HFFc6 (cell line): ENCODE results near the gene PTPRA. TPM values are rescaled to one million over a fixed set of nuclear protein-coding genes. Genes with fewer than 3 reads are reported as not detected.
"Not testable (repeated sequence)": the region's sequence is repeated elsewhere in the genome, so short reads cannot be mapped to it uniquely, and the experiment has no call there.

Source experiments
- DNase-seq: peaks from one replicate; pipeline ENCODE4 v3.0.0-alpha.2; 2018
- H3K27ac Mint-ChIP-seq: 2 replicates; pipeline ENCODE4 v1.8.0; 2020; ENCODE audit warnings: mild to moderate bottlenecking, mixed read lengths
- H3K27me3 Mint-ChIP-seq: 2 replicates; pipeline ENCODE4 v1.8.0; 2021; ENCODE audit warnings: mild to moderate bottlenecking, moderate library complexity, mixed read lengths; ENCODE audit not compliant: insufficient read depth
- H3K36me3 Mint-ChIP-seq: 2 replicates; pipeline ENCODE4 v1.8.0; 2021; ENCODE audit warnings: low read depth, mixed read lengths
- H3K4me1 Mint-ChIP-seq: 2 replicates; pipeline ENCODE4 v1.8.0; 2020; ENCODE audit warnings: low read depth, mixed read lengths
- H3K4me3 Mint-ChIP-seq: 2 replicates; pipeline ENCODE4 v1.8.0; 2020; ENCODE audit warnings: mild to moderate bottlenecking, moderate library complexity, mixed read lengths
- H3K9me3 Mint-ChIP-seq: 2 replicates; pipeline ENCODE4 v1.8.0; 2020; ENCODE audit warnings: mild to moderate bottlenecking, mixed read lengths
- CTCF ChIP-seq: fragments of 200-600 bp; sonication (generic); IDR thresholded peaks from 2 replicates; pipeline ENCODE4 v1.5.0; 2021; ENCODE audit warnings: antibody characterized with exemption, mild to moderate bottlenecking
- total RNA-seq, 6 experiments: library from RNA; stranded (reverse); fragmentation: NEBNext Ultra II Directional; extraction: Animal tissue kit (Norgen Biotek cat#: 25700); gene quantifications; 2 replicates in 1 of 6; 3 replicates in 5 of 6; pipeline ENCODE4 v1.2.3, GENCODE V29; 2021

The PTPRA gene
- total RNA-seq, 6 experiments from 2014 or later, result 44.3 to 54.4 (median 48.7) TPM

GRCh38 chr20:3011752-3012151, 138.5 kb downstream of the PTPRA start:
- TF ChIP-seq CTCF, result no peak
- H3K4me1 Mint-ChIP-seq, result peaks cover 18% of the 10 kb centered on the region
- peaks cover 2% of the 10 kb centered on the region; the same call in 1 of the 2 replicates for H3K27me3 Mint-ChIP-seq
- no peak overlapping the region; the same call in 1 of the 2 replicates for H3K27ac Mint-ChIP-seq
- H3K4me3 Mint-ChIP-seq, result no peak overlapping the region
- H3K9me3 Mint-ChIP-seq, result no peaks in the 10 kb centered on the region
- peaks cover 26% of the 10 kb centered on the region for H3K36me3 Mint-ChIP-seq
- no peak for DNase-seq

- no peak for TF ChIP-seq CTCF
- peaks cover 21% of the 10 kb centered on the region for H3K36me3 Mint-ChIP-seq
- H3K27me3 Mint-ChIP-seq, result peaks cover 2% of the 10 kb centered on the region; the same call in 1 of the 2 replicates
- H3K9me3 Mint-ChIP-seq, result no peaks in the 10 kb centered on the region
- no peak for DNase-seq
- H3K27ac Mint-ChIP-seq, result no peak overlapping the region
- no peak overlapping the region for H3K4me3 Mint-ChIP-seq
- H3K4me1 Mint-ChIP-seq, result peaks cover 18% of the 10 kb centered on the region
These were observed 140.5 kb downstream of the PTPRA start for GRCh38 chr20:3013771-3014170.

- Mint-ChIP-seq H3K27me3 (peaks cover 2% of the 10 kb centered on the region; the same call in 1 of the 2 replicates), H3K27ac (no peak overlapping the region), H3K4me3 (no peak overlapping the region), H3K36me3 (peaks cover 17% of the 10 kb centered on the region), H3K4me1 (peaks cover 18% of the 10 kb centered on the region), H3K9me3 (no peaks in the 10 kb centered on the region)
- no peak for TF ChIP-seq CTCF
- no peak for DNase-seq
These were observed 140.9 kb downstream of the PTPRA start for GRCh38 chr20:3014179-3014578.

GRCh38 chr20:3014662-3015061, 141.4 kb downstream of the PTPRA start:
- Mint-ChIP-seq H3K36me3 (peaks cover 12% of the 10 kb centered on the region), H3K27me3 (peaks cover 2% of the 10 kb centered on the region; the same call in 1 of the 2 replicates), H3K4me3 (no peak overlapping the region), H3K4me1 (peaks cover 18% of the 10 kb centered on the region), H3K27ac (no peak overlapping the region), H3K9me3 (no peaks in the 10 kb centered on the region)
- no peak for TF ChIP-seq CTCF
- DNase-seq, result no peak

GRCh38 chr20:3015302-3015701, 142.0 kb downstream of the PTPRA start:
- H3K27ac Mint-ChIP-seq, DNase-seq, H3K27me3 Mint-ChIP-seq: not testable (repeated sequence)

GRCh38 chr20:3021327-3021726, 148.0 kb downstream of the PTPRA start:
- Mint-ChIP-seq H3K9me3 (no peaks in the 10 kb centered on the region), H3K27me3 (no peaks in the 10 kb centered on the region), H3K36me3 (0 out of 2 replicates have a peak, but pooled peaks cover 9% of the 10 kb centered on the region), H3K4me3 (no peak overlapping the region), H3K4me1 (no peaks in the 10 kb centered on the region), H3K27ac (no peak overlapping the region)
- no peak for DNase-seq
- no peak for TF ChIP-seq CTCF

More at GRCh38 chr20:3015302-3015701, 142.0 kb downstream of the PTPRA start:
- H3K4me1 Mint-ChIP-seq, result peaks cover 18% of the 10 kb centered on the region
- H3K9me3 Mint-ChIP-seq, H3K36me3 Mint-ChIP-seq, H3K4me3 Mint-ChIP-seq: not testable (repeated sequence)
